ENCODE measurements around the gene MAPKAP1. TPM values are rescaled to one million over a fixed set of nuclear protein-coding genes. Genes with fewer than 3 reads are reported as not detected.

The MAPKAP1 gene
- total RNA-seq, 2 donors from 2014 or later = 83.7 to 91.8 TPM

GRCh38 chr9:125748446-125749099 is 41.6 kb upstream of the MAPKAP1 start:
- no peaks in the 10 kb centered on the region for H3K9me3 ChIP-seq
- peak overlapping the region in 3 of 4 donors; percentile 62 to 90 (median 79) for H3K27ac ChIP-seq
- 21 to 23% methylated on average over 26 to 30 of the region's 30 CpGs for WGBS, 2 donors
- intact Hi-C loops (cut with DNase I) = no loop called here
- no peaks in the 10 kb centered on the region for H3K27me3 ChIP-seq
- H3K4me1 ChIP-seq = peaks cover 13% of the 10 kb centered on the region
- TF ChIP-seq POLR2A (IDR thresholded peaks at IDR 0.05) (no peak), CTCF (IDR thresholded peaks at IDR 0.05) (no peak)
- H3K4me3 ChIP-seq = peak overlapping the region; percentile 11 to 85
- no peaks in the 10 kb centered on the region for H3K36me3 ChIP-seq (replicated peaks in 1 of 2; ENCODE audit: insufficient read depth in 1 of 2, low read depth in 2 of 2)
- DNase-seq = peak in 1 of 4 donors; percentile 14
- no peak for ATAC-seq

GRCh38 chr9:125747765-125748445 is 40.9 kb upstream of the MAPKAP1 start:
- intact Hi-C loops (cut with DNase I) = no loop called here
- ATAC-seq = no peak
- WGBS, 2 donors = 0% methylated on average over 57 of the region's 88 CpGs; no CpG with 5 or more reads in 1 of the 2 donors

GRCh38 chr9:125747053-125747764 is 40.2 kb upstream of the MAPKAP1 start, which contains the start of gene PBX3:
TSS of gene PBX3 (plus strand) at chr9:125747373.
- intact Hi-C loops (cut with DNase I) = no loop called here
- WGBS, 2 donors = 0 to 10% methylated on average over 2 to 69 of the region's 107 CpGs
- peak; percentile 47 for ATAC-seq

More at GRCh38 chr9:125747765-125748445, 40.9 kb upstream of the MAPKAP1 start:
- Histone ChIP-seq H3K27me3 (no peaks in the 10 kb centered on the region), H3K36me3 (replicated peaks in 1 of 2; ENCODE audit: insufficient read depth in 1 of 2, low read depth in 2 of 2) (no peaks in the 10 kb centered on the region), H3K4me1 (peaks cover 13% of the 10 kb centered on the region), H3K4me3 (peak overlapping the region; percentile 11 to 85), H3K27ac (peak overlapping the region; percentile 52 to 90 (median 70)), H3K9me3 (no peaks in the 10 kb centered on the region)
- TF ChIP-seq POLR2A (IDR thresholded peaks at IDR 0.05) = peak in 2 of 3 donors; percentile 11 to 18
- TF ChIP-seq CTCF (IDR thresholded peaks at IDR 0.05) = no peak
- peak; percentile 32 to 44 (median 38) for DNase-seq

GRCh38 chr9:125746774-125747052 is 39.7 kb upstream of the MAPKAP1 start:
- no peaks in the 10 kb centered on the region for H3K9me3 ChIP-seq
- H3K27me3 ChIP-seq = no peaks in the 10 kb centered on the region
- DNase-seq (no peak), ATAC-seq (no peak)
- H3K4me1 ChIP-seq = peaks cover 13% of the 10 kb centered on the region
- TF ChIP-seq POLR2A (IDR thresholded peaks at IDR 0.05) = peak in 1 of 3 donors; percentile 1
- no peak for TF ChIP-seq CTCF (IDR thresholded peaks at IDR 0.05)
- intact Hi-C loops (cut with DNase I) = no loop called here
- 1% methylated on average over 30 of the region's 46 CpGs; no CpG with 5 or more reads in 1 of the 2 donors for WGBS, 2 donors
- H3K27ac ChIP-seq = peak overlapping the region; percentile 74 to 90 (median 82)
- H3K36me3 ChIP-seq (replicated peaks in 1 of 2; ENCODE audit: insufficient read depth in 1 of 2, low read depth in 2 of 2) = no peaks in the 10 kb centered on the region
- H3K4me3 ChIP-seq = no peak overlapping the region

More at GRCh38 chr9:125747053-125747764, 40.2 kb upstream of the MAPKAP1 start, which contains the start of gene PBX3:
- TF ChIP-seq POLR2A (IDR thresholded peaks at IDR 0.05) (peak in 1 of 3 donors; percentile 9), CTCF (IDR thresholded peaks at IDR 0.05) (no peak)
- Histone ChIP-seq H3K27ac (peak within 1 kb of the TSS; percentile 74 to 90 (median 82)), H3K9me3 (no peaks in the 10 kb centered on the region), H3K36me3 (replicated peaks in 1 of 2; ENCODE audit: insufficient read depth in 1 of 2, low read depth in 2 of 2) (no peaks in the 10 kb centered on the region), H3K4me3 (peak within 1 kb of the TSS; percentile 11 to 85), H3K27me3 (no peaks in the 10 kb centered on the region), H3K4me1 (peaks cover 13% of the 10 kb centered on the region)
- peak; percentile 52 to 65 (median 58) for DNase-seq
